VCaP (cell line): ENCODE results near the gene ZDHHC24.
A peak's percentile ranks its signal among the peaks of the same experiment; 100 is the strongest.

ENCODE experiments used
- H3K27ac ChIP-seq: fragments of 450-650 bp; 2 replicates; pipeline ENCODE4 v1.5.1; 2017
- TF ChIP-seq, protein P1 (sequence below): fragments of 450-650 bp; conservative IDR thresholded peaks from 2 replicates; pipeline ENCODE4 v1.5.1; 2017; ENCODE audit warnings: mild to moderate bottlenecking, moderate library complexity

The ZDHHC24 gene

GRCh38 chr11:66479394-66480116 lies 66.3 kb downstream of the ZDHHC24 start:
- peak overlapping the region; percentile 98 for H3K27ac ChIP-seq

DNA sequence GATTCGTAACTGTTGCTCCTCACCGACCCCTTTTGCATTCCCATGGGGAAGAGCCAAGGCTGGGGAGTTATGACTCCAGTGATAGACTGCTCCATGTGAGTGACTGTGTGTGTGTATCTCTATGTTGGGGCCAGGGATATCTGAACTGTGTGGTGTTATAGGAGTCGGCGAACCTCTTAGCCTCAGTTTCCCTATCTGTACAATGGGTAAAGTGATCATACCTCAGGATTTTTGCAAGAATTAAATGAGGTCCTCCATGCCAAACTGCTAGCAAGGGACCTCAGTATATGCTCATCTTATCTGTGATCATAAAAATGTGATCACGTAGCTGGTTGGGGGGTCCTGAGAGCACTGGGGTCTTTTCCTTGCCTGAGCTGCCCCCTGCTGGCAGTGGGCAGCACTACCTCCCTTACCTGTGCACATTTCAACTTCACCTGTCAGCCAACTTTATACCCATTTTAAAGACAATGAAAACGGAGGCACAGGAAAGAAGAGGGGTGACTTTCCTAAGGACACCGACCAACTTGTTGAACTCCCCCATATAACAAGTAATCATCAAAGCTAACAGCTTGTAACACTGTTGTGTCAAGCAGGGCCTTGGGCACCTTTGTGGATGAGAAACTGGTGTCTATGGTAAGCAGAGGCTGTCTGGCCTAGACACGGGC lies 67.0 kb downstream of the ZDHHC24 start:
- TF ChIP-seq, protein P1, sequence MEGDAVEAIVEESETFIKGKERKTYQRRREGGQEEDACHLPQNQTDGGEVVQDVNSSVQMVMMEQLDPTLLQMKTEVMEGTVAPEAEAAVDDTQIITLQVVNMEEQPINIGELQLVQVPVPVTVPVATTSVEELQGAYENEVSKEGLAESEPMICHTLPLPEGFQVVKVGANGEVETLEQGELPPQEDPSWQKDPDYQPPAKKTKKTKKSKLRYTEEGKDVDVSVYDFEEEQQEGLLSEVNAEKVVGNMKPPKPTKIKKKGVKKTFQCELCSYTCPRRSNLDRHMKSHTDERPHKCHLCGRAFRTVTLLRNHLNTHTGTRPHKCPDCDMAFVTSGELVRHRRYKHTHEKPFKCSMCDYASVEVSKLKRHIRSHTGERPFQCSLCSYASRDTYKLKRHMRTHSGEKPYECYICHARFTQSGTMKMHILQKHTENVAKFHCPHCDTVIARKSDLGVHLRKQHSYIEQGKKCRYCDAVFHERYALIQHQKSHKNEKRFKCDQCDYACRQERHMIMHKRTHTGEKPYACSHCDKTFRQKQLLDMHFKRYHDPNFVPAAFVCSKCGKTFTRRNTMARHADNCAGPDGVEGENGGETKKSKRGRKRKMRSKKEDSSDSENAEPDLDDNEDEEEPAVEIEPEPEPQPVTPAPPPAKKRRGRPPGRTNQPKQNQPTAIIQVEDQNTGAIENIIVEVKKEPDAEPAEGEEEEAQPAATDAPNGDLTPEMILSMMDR, result peak; percentile 99
- peak overlapping the region; percentile 98 for H3K27ac ChIP-seq

More at GRCh38 chr11:66479394-66480116, 66.3 kb downstream of the ZDHHC24 start:
- TF ChIP-seq, protein P1, result no peak

DNA sequence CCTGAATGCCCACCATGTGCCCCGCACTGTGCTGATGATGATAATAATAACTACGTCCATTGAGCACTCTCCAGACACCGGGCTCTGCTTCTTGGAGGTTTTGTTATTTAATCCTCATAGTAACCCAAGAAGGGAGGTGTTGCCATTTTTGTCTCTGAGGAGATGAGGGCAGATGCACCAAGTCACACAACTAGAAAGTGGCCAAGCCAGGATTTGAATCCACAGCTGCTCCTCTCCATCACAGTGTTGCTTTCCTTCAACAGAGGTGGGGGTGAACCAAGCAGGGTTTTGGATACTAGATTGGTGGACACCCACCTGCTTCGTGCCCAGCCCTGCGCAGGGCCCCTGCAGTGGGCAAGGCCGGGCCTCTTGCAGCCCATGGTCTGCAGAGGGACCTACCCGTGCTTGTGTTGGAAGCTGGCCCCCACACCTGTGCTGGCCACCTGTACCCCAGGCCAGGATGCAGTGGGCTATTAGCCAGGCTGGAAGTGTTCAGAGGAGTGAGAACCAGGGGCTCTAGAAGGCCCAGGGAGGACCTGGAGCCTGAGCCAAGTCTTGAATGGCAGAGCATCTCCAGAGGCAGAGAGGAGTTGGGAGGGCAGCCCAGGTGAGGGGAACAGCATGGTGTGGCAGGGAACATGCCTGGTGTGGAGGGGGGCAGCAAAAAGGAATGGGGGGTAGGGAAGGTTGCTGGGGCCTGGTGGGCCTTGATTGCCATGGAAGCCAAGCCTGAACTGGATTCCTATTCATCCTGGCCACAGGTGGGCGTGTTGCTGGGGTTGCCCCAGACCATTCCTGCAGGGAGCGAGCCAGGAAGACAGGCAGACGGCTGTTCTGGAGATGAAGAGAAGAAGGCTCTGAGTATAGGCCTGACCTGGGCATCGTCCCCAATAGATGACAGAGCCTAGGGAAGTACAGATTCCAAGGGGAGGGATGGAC lies 68.3 kb downstream of the ZDHHC24 start:
- TF ChIP-seq, protein P1, result no peak
- no peak overlapping the region for H3K27ac ChIP-seq

- TF ChIP-seq, protein P1, result no peak
- H3K27ac ChIP-seq, result 0 out of 2 replicates have a peak overlapping the region, but pooled peaks have one; percentile 1
These were observed 69.0 kb downstream of the ZDHHC24 start for GRCh38 chr11:66476841-66477251.

GRCh38 chr11:66476173-66476840 lies 69.5 kb downstream of the ZDHHC24 start:
- TF ChIP-seq, protein P1, result no peak
- H3K27ac ChIP-seq, result 0 out of 2 replicates have a peak overlapping the region, but pooled peaks have one; percentile 1

- TF ChIP-seq, protein P1, result no peak
- no peak overlapping the region for H3K27ac ChIP-seq
These were observed 70.3 kb downstream of the ZDHHC24 start for GRCh38 chr11:66475349-66476172.
